Measurements from ENCODE around the gene C6orf120. TPM values are rescaled to one million over a fixed set of nuclear protein-coding genes. Genes with fewer than 3 reads are reported as not detected.

C6orf120 gene
- total and polyA plus RNA-seq, 2 of the 13 experiments (the other 11 are each of a cell fraction or from before 2014, with no cell fraction given) = 21.7 to 29.9 TPM

DNA sequence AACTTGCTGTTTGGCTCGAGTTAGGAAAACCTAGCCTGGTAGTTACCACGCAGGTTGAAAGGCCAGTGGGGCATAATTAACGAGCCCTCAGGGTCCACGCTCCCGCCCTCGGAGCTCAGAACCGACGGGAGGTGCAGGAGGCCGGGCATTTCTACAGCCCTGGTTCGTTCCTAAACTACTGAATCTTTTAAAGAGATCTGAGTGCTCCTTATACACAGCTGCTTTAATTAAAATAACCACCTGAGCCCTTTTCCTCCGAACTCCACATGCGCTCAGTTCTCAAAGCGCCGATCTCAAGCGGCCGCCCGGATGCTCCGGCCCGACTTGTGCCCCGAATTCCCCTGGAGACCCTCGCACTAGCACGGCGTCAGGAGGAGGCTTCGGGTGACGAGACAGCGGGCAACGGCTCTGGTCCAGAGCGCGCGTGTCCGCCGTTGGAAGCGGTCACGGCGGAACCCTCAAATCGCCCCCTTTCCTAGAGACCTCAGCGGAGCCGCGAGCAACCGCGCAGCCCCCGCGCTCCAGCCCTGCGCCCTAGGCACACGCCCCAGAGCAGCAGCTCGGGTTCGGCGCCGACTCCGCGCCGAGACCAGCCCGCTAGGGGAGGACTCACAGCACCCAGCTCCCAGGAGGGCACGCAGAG lies 494 bp upstream of the C6orf120 start (continued):
- TF ChIP-seq HES4 (CRISPR knock-in tag; IDR thresholded peaks at IDR 0.05; ENCODE audit: borderline replicate concordance) (no peak), ZNF577 (CRISPR knock-in tag; IDR thresholded peaks at IDR 0.05; ENCODE audit: borderline replicate concordance, low read depth) (no peak), NONO (IDR thresholded peaks at IDR 0.05) (no peak), NONO (CRISPR knock-in tag; conservative IDR thresholded peaks at IDR 0.05) (no peak), ZZZ3 (CRISPR knock-in tag; IDR thresholded peaks at IDR 0.05; ENCODE audit: borderline replicate concordance) (no peak), ZNF501 (CRISPR knock-in tag; IDR thresholded peaks at IDR 0.05) (0 out of 2 replicates have a peak, but pooled peaks have one; percentile 30), TFAP4 (IDR thresholded peaks at IDR 0.05; ENCODE audit: borderline replicate concordance, low read depth) (no peak), CCDC6 (CRISPR knock-in tag; IDR thresholded peaks at IDR 0.05) (peak; percentile 87; the same call in 1 of the 2 replicates), IRF2 (CRISPR knock-in tag; IDR thresholded peaks at IDR 0.05) (no peak), NCOA5 (CRISPR knock-in tag; IDR thresholded peaks at IDR 0.05) (no peak), TMF1 (CRISPR knock-in tag; IDR thresholded peaks at IDR 0.05; ENCODE audit: low read depth) (peak; percentile 89; the same call in 1 of the 2 replicates), AHDC1 (CRISPR knock-in tag; IDR thresholded peaks at IDR 0.05; ENCODE audit: borderline replicate concordance) (0 out of 2 replicates have a peak, but pooled peaks have one; percentile 32), HNRNPLL (IDR thresholded peaks at IDR 0.05; ENCODE audit: low read depth, low read length, poor library complexity, severe bottlenecking) (no peak), RXRB (CRISPR knock-in tag; IDR thresholded peaks at IDR 0.05; ENCODE audit: borderline replicate concordance) (no peak), ZNF12 (CRISPR knock-in tag; IDR thresholded peaks at IDR 0.05) (no peak), TCF12 (IDR thresholded peaks at IDR 0.05) (no peak), TCF12 (CRISPR knock-in tag; IDR thresholded peaks at IDR 0.05) (0 out of 2 replicates have a peak, but pooled peaks have one; percentile 27), ZFAT (CRISPR knock-in tag; conservative IDR thresholded peaks at IDR 0.05) (no peak), KAT7 (CRISPR knock-in tag; IDR thresholded peaks at IDR 0.05; ENCODE audit: borderline replicate concordance) (peak; percentile 96; the same call in 1 of the 2 replicates), TEF (CRISPR knock-in tag; IDR thresholded peaks at IDR 0.05) (no peak), NAIF1 (CRISPR knock-in tag; IDR thresholded peaks at IDR 0.05; ENCODE audit: borderline replicate concordance) (no peak), KLF13 (CRISPR knock-in tag; IDR thresholded peaks at IDR 0.05) (no peak)
